Glutamatergic neuron (in vitro differentiated cells): ENCODE results near the gene BTBD2. TPM values are rescaled to one million over a fixed set of nuclear protein-coding genes. Genes with fewer than 3 reads are reported as not detected.

ENCODE experiments used
- DNase-seq: peaks from one replicate; pipeline ENCODE4 v3.0.0; 2022
- H3K27ac Mint-ChIP-seq: one replicate; pipeline ENCODE4 v1.8.0; 2020; ENCODE audit warnings: mild to moderate bottlenecking, mixed read lengths, inconsistent platforms; ENCODE audit not compliant: unreplicated experiment
- H3K27me3 Mint-ChIP-seq: one replicate; pipeline ENCODE4 v1.8.0; 2020; ENCODE audit warnings: mild to moderate bottlenecking, moderate library complexity, mixed read lengths, inconsistent platforms; ENCODE audit not compliant: unreplicated experiment
- H3K36me3 Mint-ChIP-seq: one replicate; pipeline ENCODE4 v1.8.0; 2020; ENCODE audit warnings: mild to moderate bottlenecking, mixed read lengths, inconsistent platforms; ENCODE audit not compliant: unreplicated experiment
- H3K4me1 Mint-ChIP-seq: one replicate; pipeline ENCODE4 v1.8.0; 2020; ENCODE audit warnings: mild to moderate bottlenecking, low read depth, mixed read lengths, inconsistent platforms; ENCODE audit not compliant: unreplicated experiment
- H3K4me3 Mint-ChIP-seq: one replicate; pipeline ENCODE4 v1.8.0; 2020; ENCODE audit warnings: mild to moderate bottlenecking, mixed read lengths, inconsistent platforms; ENCODE audit not compliant: unreplicated experiment
- H3K9me3 Mint-ChIP-seq: one replicate; pipeline ENCODE4 v1.8.0; 2020; ENCODE audit warnings: mild to moderate bottlenecking, moderate library complexity, mixed read lengths, inconsistent platforms; ENCODE audit not compliant: unreplicated experiment
- CTCF ChIP-seq: fragments of 200-600 bp; sonication (generic); IDR thresholded peaks from one replicate; pipeline ENCODE4 v1.5.0; 2021; ENCODE audit not compliant: partially characterized antibody, unreplicated experiment
- total RNA-seq: library from RNA; stranded (reverse); fragmentation: NEBNext Ultra II Directional; extraction: Animal tissue kit (Norgen Biotek cat#: 25700); gene quantifications from one replicate; pipeline ENCODE4 v1.2.1, GENCODE V29; 2021; ENCODE audit not compliant: unreplicated experiment

Gene BTBD2
- total RNA-seq, 1 donor from 2014 or later, result 70.4 TPM

GRCh38 chr19:1969176-1970002 lies 46.1 kb downstream of the BTBD2 start:
- H3K27me3 Mint-ChIP-seq, result peaks cover 5% of the 10 kb centered on the region
- H3K4me3 Mint-ChIP-seq, result no peak overlapping the region
- H3K27ac Mint-ChIP-seq, result no peak overlapping the region
- no peak for TF ChIP-seq CTCF
- H3K9me3 Mint-ChIP-seq, result peaks cover 4% of the 10 kb centered on the region
- DNase-seq, result no peak
- no peaks in the 10 kb centered on the region for H3K4me1 Mint-ChIP-seq
- H3K36me3 Mint-ChIP-seq, result no peaks in the 10 kb centered on the region

GRCh38 chr19:1968279-1969175 lies 47.0 kb downstream of the BTBD2 start:
- Mint-ChIP-seq H3K4me3 (no peak overlapping the region), H3K9me3 (peaks cover 4% of the 10 kb centered on the region), H3K27me3 (peaks cover 5% of the 10 kb centered on the region), H3K27ac (no peak overlapping the region), H3K4me1 (no peaks in the 10 kb centered on the region), H3K36me3 (no peaks in the 10 kb centered on the region)
- no peak for DNase-seq
- TF ChIP-seq CTCF, result no peak

- H3K27me3 Mint-ChIP-seq, result peaks cover 5% of the 10 kb centered on the region
- H3K36me3 Mint-ChIP-seq, result no peaks in the 10 kb centered on the region
- H3K4me1 Mint-ChIP-seq, result no peaks in the 10 kb centered on the region
- DNase-seq, result no peak
- TF ChIP-seq CTCF, result no peak
- no peak overlapping the region for H3K4me3 Mint-ChIP-seq
- H3K9me3 Mint-ChIP-seq, result peaks cover 2% of the 10 kb centered on the region
- H3K27ac Mint-ChIP-seq, result no peak overlapping the region
Observed at GRCh38 chr19:1967087-1967608, 48.4 kb downstream of the BTBD2 start.

- no peaks in the 10 kb centered on the region for H3K36me3 Mint-ChIP-seq
- peaks cover 3% of the 10 kb centered on the region for H3K4me1 Mint-ChIP-seq
- peaks cover 4% of the 10 kb centered on the region for H3K9me3 Mint-ChIP-seq
- TF ChIP-seq CTCF, result no peak
- peaks cover 11% of the 10 kb centered on the region for H3K27me3 Mint-ChIP-seq
- H3K4me3 Mint-ChIP-seq, result no peak overlapping the region
- H3K27ac Mint-ChIP-seq, result no peak overlapping the region
- no peak for DNase-seq
Observed at GRCh38 chr19:1962674-1963073, 52.8 kb downstream of the BTBD2 start.
